Choroid plexus epithelial cell (primary cell): ENCODE data around the gene PRKD3.

Experiments used
- DNase-seq: peaks from one replicate; pipeline ENCODE4 v3.0.0-alpha.2; 2010; ENCODE audit warnings: low read depth
- H3K4me3 ChIP-seq: 2 replicates; pipeline ENCODE4 v1.5.1; 2011; ENCODE audit warnings: low read depth, mild to moderate bottlenecking, control low read depth, low read length, moderate library complexity
- CTCF ChIP-seq: conservative IDR thresholded peaks from 2 replicates; pipeline ENCODE4 v1.5.1; 2011; ENCODE audit warnings: low read depth, mild to moderate bottlenecking, control low read depth, inconsistent platforms, low read length, moderate library complexity

Gene PRKD3

GRCh38 chr2:37343537-37344434 lies 19.2 kb upstream of the PRKD3 start:
- DNase-seq, result peak; percentile 80
- TF ChIP-seq CTCF, result peak; percentile 70
- peak overlapping the region; percentile 70 for H3K4me3 ChIP-seq

GRCh38 chr2:37342591-37343220 lies 18.1 kb upstream of the PRKD3 start:
- TF ChIP-seq CTCF, result no peak
- DNase-seq, result no peak
- H3K4me3 ChIP-seq, result no peak overlapping the region

- DNase-seq, result no peak
- TF ChIP-seq CTCF, result no peak
- no peak overlapping the region for H3K4me3 ChIP-seq
These were observed 16.0 kb upstream of the PRKD3 start for GRCh38 chr2:37340637-37341036.

GRCh38 chr2:37338933-37339332 lies 14.3 kb upstream of the PRKD3 start:
- no peak for DNase-seq
- no peak overlapping the region for H3K4me3 ChIP-seq
- TF ChIP-seq CTCF, result no peak

GRCh38 chr2:37337620-37338280 lies 13.1 kb upstream of the PRKD3 start:
- no peak for TF ChIP-seq CTCF
- no peak for DNase-seq

GRCh38 chr2:37335604-37336003 lies 11.0 kb upstream of the PRKD3 start:
- DNase-seq, result no peak
- no peak for TF ChIP-seq CTCF
- H3K4me3 ChIP-seq, result no peak overlapping the region

More at GRCh38 chr2:37337620-37338280, 13.1 kb upstream of the PRKD3 start:
- H3K4me3 ChIP-seq, result no peak overlapping the region
